Mammary epithelial cell (primary cell): ENCODE results near the gene TMPRSS11E.

Experiments used
- EZH2 ChIP-seq: IDR thresholded peaks from 2 replicates; pipeline ENCODE4 v1.6.1; 2012; ENCODE audit warnings: low read length, inconsistent platforms, borderline replicate concordance
- TF ChIP-seq, protein P1 (sequence below), 2 donors: IDR thresholded peaks in 1 of 2; conservative IDR thresholded peaks in 1 of 2; 2 replicates each; pipeline ENCODE4 v1.5.1; 2011 to 2012; ENCODE audit warnings: inconsistent platforms in 2 of 2, low read length in 2 of 2, mild to moderate bottlenecking in 2 of 2, control low read depth in 1 of 2, low read depth in 1 of 2; ENCODE audit not compliant: insufficient read depth in 1 of 2; ENCODE audit errors: extremely low read depth in 1 of 2

- TF ChIP-seq, protein P1, sequence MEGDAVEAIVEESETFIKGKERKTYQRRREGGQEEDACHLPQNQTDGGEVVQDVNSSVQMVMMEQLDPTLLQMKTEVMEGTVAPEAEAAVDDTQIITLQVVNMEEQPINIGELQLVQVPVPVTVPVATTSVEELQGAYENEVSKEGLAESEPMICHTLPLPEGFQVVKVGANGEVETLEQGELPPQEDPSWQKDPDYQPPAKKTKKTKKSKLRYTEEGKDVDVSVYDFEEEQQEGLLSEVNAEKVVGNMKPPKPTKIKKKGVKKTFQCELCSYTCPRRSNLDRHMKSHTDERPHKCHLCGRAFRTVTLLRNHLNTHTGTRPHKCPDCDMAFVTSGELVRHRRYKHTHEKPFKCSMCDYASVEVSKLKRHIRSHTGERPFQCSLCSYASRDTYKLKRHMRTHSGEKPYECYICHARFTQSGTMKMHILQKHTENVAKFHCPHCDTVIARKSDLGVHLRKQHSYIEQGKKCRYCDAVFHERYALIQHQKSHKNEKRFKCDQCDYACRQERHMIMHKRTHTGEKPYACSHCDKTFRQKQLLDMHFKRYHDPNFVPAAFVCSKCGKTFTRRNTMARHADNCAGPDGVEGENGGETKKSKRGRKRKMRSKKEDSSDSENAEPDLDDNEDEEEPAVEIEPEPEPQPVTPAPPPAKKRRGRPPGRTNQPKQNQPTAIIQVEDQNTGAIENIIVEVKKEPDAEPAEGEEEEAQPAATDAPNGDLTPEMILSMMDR (conservative IDR thresholded peaks at IDR 0.05 in 1 of 2, IDR thresholded peaks at IDR 0.05 in 1 of 2; ENCODE audit: extremely low read depth in 1 of 2, insufficient read depth in 1 of 2, low read depth in 1 of 2, low read length in 2 of 2) = no peak
- no peak for TF ChIP-seq EZH2
These were observed 14.5 kb downstream of the TMPRSS11E start for GRCh38 chr4:68461790-68462189.
